Gastrocnemius medialis (tissue), 4 donors: ENCODE data around the gene TMSB15C. TPM values are rescaled to one million over a fixed set of nuclear protein-coding genes. Genes with fewer than 3 reads are reported as not detected.

Experiments used
- ATAC-seq, 2 donors: fragments of 150-250 bp; one replicate each; pipeline ENCODE4 v1.9.1; 2016
- DNase-seq, 2 donors: peaks; one replicate each; pipeline ENCODE4 v3.0.0-alpha.2; 2019
- H3K27ac ChIP-seq, 4 donors: fragments of 200-600 bp; sonication (generic); 1 replicate in 1 of 4; 2 replicates in 3 of 4; pipeline ENCODE4 v1.5.1; 2016 to 2018; ENCODE audit warnings: mild to moderate bottlenecking in 2 of 4, moderate library complexity in 1 of 4
- H3K27me3 ChIP-seq, 3 donors: fragments of 200-600 bp; sonication (generic) in 2 of 3; 1 replicate in 1 of 3; 2 replicates in 2 of 3; pipeline versions ENCODE4 v1.5.1 to v1.6.0; 2016 to 2019; ENCODE audit warnings: mild to moderate bottlenecking in 1 of 3, moderate library complexity in 1 of 3
- H3K36me3 ChIP-seq, 2 donors: fragments of 200-600 bp; sonication (generic) in 1 of 2; one replicate each; pipeline ENCODE4 v1.5.1; 2017 to 2018
- H3K4me1 ChIP-seq, 2 donors: fragments of 200-600 bp; sonication (generic) in 1 of 2; one replicate each; pipeline ENCODE4 v1.5.1; 2016 to 2017; ENCODE audit warnings: mild to moderate bottlenecking in 2 of 2
- H3K4me3 ChIP-seq, 4 donors: fragments of 200-600 bp; sonication (generic) in 3 of 4; 1 replicate in 1 of 4; 2 replicates in 3 of 4; pipeline ENCODE4 v1.5.1; 2016 to 2019; ENCODE audit warnings: mild to moderate bottlenecking in 2 of 4
- H3K9me3 ChIP-seq, 3 donors: fragments of 200-600 bp; sonication (generic) in 2 of 3; 1 replicate in 1 of 3; 2 replicates in 2 of 3; pipeline ENCODE4 v1.5.1; 2016 to 2019
- CTCF ChIP-seq, 5 experiments: fragments of 450-650 bp in 3 of 5; fragments of 200-600 bp in 2 of 5; sonication (generic) in 2 of 5; IDR thresholded peaks in 4 of 5; conservative IDR thresholded peaks in 1 of 5; 1 replicate in 4 of 5; 2 replicates in 1 of 5; pipeline ENCODE4 v1.5.1; 2016 to 2019; ENCODE audit warnings: antibody characterized with exemption in 5 of 5, mild to moderate bottlenecking in 3 of 5, moderate library complexity in 3 of 5
- POLR2A ChIP-seq, 2 donors: fragments of 450-650 bp; IDR thresholded peaks; one replicate each; pipeline ENCODE4 v1.6.1; 2017; ENCODE audit warnings: antibody characterized with exemption in 2 of 2, mild to moderate bottlenecking in 2 of 2, moderate library complexity in 2 of 2
- in situ Hi-C, 4 donors: fragments of 200-750 bp; cut with MboI; loops; one replicate each; pipeline versions ENCODE4 v1.15.0 to v1.8.0; 2017; ENCODE audit warnings: low sequenced_read_pairs in 4 of 4
- intact Hi-C: fragments of 100-400 bp; cut with DNase I; formaldehyde crosslinking; loops from one replicate; pipeline ENCODE4 v1.15.1; 2023; ENCODE audit warnings: low total_unique reads
- total RNA-seq, 4 donors: library from RNA; depleted of rRNA; stranded (reverse); fragments of >200 nt; gene quantifications; one replicate each; pipeline versions ENCODE4 v1.1.0 to v1.2.3, GENCODE V29; 2016

Gene TMSB15C
- total RNA-seq, 4 donors from 2014 or later = 0.09 to 0.41 TPM; not detected in 2

- in situ Hi-C loops (no loop called here), intact Hi-C loops (no loop called here)
- Histone ChIP-seq H3K27me3 (peaks cover 0 to 10% (median 0%) of the 10 kb centered on the region in 3 donors), H3K4me1 (no peaks in the 10 kb centered on the region), H3K4me3 (no peak overlapping the region), H3K9me3 (no peaks in the 10 kb centered on the region), H3K36me3 (no peaks in the 10 kb centered on the region), H3K27ac (no peak overlapping the region)
- no peak for DNase-seq
- no peak for TF ChIP-seq POLR2A (IDR thresholded peaks at IDR 0.05)
- TF ChIP-seq CTCF (IDR thresholded peaks at IDR 0.05 in 4 of 5, conservative IDR thresholded peaks at IDR 0.05 in 1 of 5) = no peak
- ATAC-seq = no peak
Measured at GRCh38 chrX:104047171-104047570, 28.9 kb downstream of the TMSB15C start.

- no peaks in the 10 kb centered on the region for H3K36me3 ChIP-seq
- no peaks in the 10 kb centered on the region for H3K4me1 ChIP-seq
- ATAC-seq (no peak), DNase-seq (no peak)
- no peak overlapping the region for H3K27ac ChIP-seq
- in situ Hi-C loops (no loop called here), intact Hi-C loops (no loop called here)
- no peak for TF ChIP-seq POLR2A (IDR thresholded peaks at IDR 0.05)
- TF ChIP-seq CTCF (IDR thresholded peaks at IDR 0.05 in 4 of 5, conservative IDR thresholded peaks at IDR 0.05 in 1 of 5) = no peak
- no peak overlapping the region for H3K4me3 ChIP-seq
- H3K27me3 ChIP-seq = peaks cover 0 to 15% (median 0%) of the 10 kb centered on the region in 3 donors
- H3K9me3 ChIP-seq = no peaks in the 10 kb centered on the region
Measured at GRCh38 chrX:104045642-104046041, 30.4 kb downstream of the TMSB15C start.

- intact Hi-C loops = no loop called here
- Histone ChIP-seq H3K36me3 (no peaks in the 10 kb centered on the region), H3K27me3 (peaks cover 0 to 17% (median 0%) of the 10 kb centered on the region in 3 donors), H3K4me1 (no peaks in the 10 kb centered on the region), H3K9me3 (no peaks in the 10 kb centered on the region), H3K4me3 (no peak overlapping the region), H3K27ac (no peak overlapping the region)
- in situ Hi-C loops = no loop called here
- ATAC-seq (no peak), DNase-seq (no peak)
- no peak for TF ChIP-seq CTCF (IDR thresholded peaks at IDR 0.05 in 4 of 5, conservative IDR thresholded peaks at IDR 0.05 in 1 of 5)
- TF ChIP-seq POLR2A (IDR thresholded peaks at IDR 0.05) = no peak
Measured at GRCh38 chrX:104041003-104041402, 35.0 kb downstream of the TMSB15C start.

- no peaks in the 10 kb centered on the region for H3K36me3 ChIP-seq
- H3K27ac ChIP-seq = no peak within 1 kb of the TSS
- no peaks in the 10 kb centered on the region for H3K9me3 ChIP-seq
- TF ChIP-seq POLR2A (IDR thresholded peaks at IDR 0.05) = no peak
- TF ChIP-seq CTCF (IDR thresholded peaks at IDR 0.05 in 4 of 5, conservative IDR thresholded peaks at IDR 0.05 in 1 of 5) = no peak
- H3K4me1 ChIP-seq = no peaks in the 10 kb centered on the region
- intact Hi-C loops = no loop called here
- H3K27me3 ChIP-seq = peaks cover 0 to 17% (median 0%) of the 10 kb centered on the region in 3 donors
- in situ Hi-C loops = no loop called here
- H3K4me3 ChIP-seq = no peak within 1 kb of the TSS
- no peak for DNase-seq
- no peak for ATAC-seq
Measured at GRCh38 chrX:104039689-104040505, 36.1 kb downstream of the TMSB15C start, which contains the start of gene H2BW2. TSS of gene H2BW2 (plus strand) at chrX:104039956. CDS start at chrX:104039995, 39 bp downstream.

Other genes with a start within 250 kb of the TMSB15C start
- gene RAB9B, start 244.0 kb downstream of the TMSB15C start, total RNA-seq = 1 to 10 TPM; 1.8 to 5.7 (median 4.7) TPM
- not detected for gene TMSB15B, start 113.6 kb downstream of the TMSB15C start, total RNA-seq
- gene H2BW1, start 62.5 kb downstream of the TMSB15C start, total RNA-seq = not detected
- gene H2BW2, start 36.3 kb downstream of the TMSB15C start, total RNA-seq = not detected
- not detected for gene ZCCHC18, start 36.3 kb upstream of the TMSB15C start, total RNA-seq
- 10 to 100 TPM in 1 of 4 donors, 1 to 10 TPM in 3; 5.2 to 10.0 (median 7.1) TPM for gene SLC25A53, start 80.8 kb upstream of the TMSB15C start, total RNA-seq
- 10 to 100 TPM; 13.4 to 23.4 (median 17.8) TPM for gene FAM199X, start 90.2 kb upstream of the TMSB15C start, total RNA-seq
- not detected for gene ESX1, start 178.7 kb upstream of the TMSB15C start, total RNA-seq